CD4-positive, alpha-beta T cell treated with Interleukin-21 for 1 hour (primary cell): ENCODE results near the gene NCDN.

Experiments used
- DNase-seq: peaks from one replicate; pipeline ENCODE4 v3.0.0-alpha.2; 2020

The NCDN gene

GRCh38 chr1:35557611-35558373, at the start of gene NCDN:
Gene NCDN (plus strand): TSS chr1:35557799. CDS start chr1:35558191, 392 bp downstream.
- DNase-seq: peak; percentile 95

DNA sequence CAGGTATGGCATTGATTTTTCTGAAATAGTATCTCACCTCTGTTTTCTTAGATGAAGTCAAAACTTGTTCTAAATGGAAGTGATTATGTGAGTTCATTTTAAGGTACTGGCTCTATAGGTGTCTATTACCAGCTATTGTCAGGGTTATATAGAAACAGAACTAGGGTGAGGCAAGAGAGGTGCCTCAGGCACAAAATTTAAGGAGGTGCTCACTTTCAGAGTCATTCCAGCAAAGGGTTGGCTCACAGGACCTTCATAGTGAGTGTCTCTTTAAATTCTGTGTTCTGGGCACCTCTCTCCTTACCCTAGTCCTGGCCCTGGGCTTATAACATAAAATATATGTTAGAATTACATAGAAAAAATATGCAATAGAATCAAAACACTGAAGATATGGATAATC, 49.7 kb upstream of the NCDN start:
- no peak for DNase-seq

GRCh38 chr1:35509558-35509957, 48.0 kb upstream of the NCDN start:
- DNase-seq: no peak

- no peak for DNase-seq
Observed at GRCh38 chr1:35511305-35511704, 46.3 kb upstream of the NCDN start.

DNA sequence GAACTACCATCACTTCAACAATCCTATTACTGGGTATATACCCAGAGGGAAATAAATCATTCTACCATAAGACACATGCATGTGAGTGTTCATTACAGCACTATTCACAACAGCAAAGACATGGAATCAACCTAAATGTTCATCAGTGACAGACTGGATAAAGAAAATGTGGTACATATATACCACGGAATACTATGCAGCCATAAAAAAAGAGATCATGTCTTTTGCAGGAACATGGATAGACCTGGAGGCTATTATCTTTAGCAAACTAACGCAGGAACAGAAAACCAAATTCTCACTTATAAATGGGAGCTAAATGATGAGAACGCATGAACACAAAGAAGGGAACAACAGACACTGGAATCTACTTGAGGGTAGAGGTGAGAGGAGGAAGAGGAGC, 39.4 kb upstream of the NCDN start:
- DNase-seq: no peak

GRCh38 chr1:35519432-35519831, 38.2 kb upstream of the NCDN start:
- DNase-seq: no peak

DNA sequence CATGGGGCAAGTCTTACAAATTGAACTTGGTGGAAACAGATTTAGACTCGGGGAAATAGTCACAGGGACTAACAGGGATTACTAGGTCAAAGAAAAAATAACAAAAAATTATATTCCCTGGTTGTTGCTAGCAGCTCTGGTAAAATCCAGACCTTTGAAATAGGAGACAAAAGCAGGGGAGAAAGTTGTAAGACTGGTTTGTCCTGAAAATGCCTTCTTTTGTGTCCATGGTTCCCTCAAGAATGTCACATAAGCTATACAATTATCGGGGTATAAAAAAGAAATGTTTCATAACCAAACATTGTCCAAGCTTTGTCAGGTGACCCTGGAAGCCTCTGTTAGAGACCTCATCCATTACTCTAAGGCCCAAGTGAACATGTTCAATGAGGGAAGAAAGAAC, 33.5 kb upstream of the NCDN start:
- no peak for DNase-seq

GRCh38 chr1:35530168-35530567, 27.4 kb upstream of the NCDN start:
- no peak for DNase-seq

- DNase-seq: no peak
Observed at GRCh38 chr1:35530946-35531345, 26.7 kb upstream of the NCDN start.

GRCh38 chr1:35531368-35531767, 26.2 kb upstream of the NCDN start:
- no peak for DNase-seq

DNA sequence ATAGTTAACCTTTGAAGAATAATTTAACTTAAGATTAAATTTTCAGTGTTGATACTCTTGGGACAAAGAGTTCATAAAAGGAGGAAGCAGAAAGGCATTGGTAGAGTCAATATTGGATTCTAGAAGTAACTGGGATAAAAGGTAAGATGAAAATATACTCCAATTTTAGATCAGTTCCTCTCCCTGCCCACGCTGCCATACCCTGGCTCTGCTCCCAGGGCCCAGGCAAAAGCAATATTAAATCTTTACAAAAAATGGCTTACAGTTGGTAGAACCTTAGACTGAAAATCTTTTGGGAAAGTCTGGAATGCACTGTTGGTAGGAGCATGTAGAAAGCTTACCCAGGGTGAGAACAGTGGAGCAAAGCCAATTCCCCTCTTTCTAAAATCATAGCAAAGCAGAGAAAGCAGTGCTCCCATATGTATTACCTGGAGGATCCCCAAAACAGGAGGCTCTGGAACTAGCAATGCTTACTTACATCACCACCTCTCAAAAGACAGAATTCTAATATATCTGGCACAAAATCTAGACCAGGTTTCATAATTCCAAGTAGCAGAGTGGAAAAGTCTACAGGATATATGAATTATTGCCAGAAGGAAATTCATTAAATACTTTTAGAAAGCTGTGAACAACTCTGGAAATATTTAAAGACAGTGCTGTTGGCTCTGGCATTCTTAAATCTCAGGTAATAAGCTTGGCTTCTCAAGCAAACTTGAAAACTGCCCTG, 24.9 kb upstream of the NCDN start:
- DNase-seq: no peak

DNA sequence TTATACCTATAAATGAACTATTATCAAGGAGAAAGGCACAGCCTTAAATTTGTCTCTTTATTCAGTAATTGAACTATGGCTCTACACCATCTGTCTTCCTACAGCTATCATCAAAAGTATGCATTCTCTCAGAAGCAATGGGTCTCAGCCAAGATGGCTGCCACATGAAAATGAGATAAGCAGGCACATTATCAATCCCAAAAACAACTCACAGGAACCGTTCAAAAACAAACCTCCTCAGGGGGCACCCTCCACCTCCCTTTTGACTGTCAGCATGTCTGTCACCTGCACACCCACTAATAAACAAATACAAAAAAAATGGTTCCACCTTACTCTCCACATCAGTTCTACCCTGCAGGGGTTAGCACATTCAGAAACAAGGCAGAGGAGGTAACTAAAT, 24.0 kb upstream of the NCDN start:
- no peak for DNase-seq

DNA sequence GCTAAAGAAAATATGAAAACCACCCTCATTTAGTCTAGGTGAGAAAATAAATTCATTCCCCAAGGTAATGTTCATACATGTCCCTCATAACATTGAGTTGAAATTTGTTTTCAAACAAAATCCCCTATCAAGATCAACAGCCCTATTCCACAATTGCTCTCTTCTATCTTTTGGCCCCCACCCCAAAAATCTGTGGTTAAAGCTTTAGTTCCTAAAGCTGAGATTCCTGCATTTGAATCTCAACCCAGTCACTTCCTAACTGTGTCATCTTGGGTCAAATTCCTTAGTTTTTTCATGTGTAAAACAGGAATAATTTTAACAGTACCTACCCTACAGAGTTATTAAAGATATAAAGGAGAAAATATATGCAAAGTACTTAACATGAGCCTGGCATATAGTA, 22.4 kb upstream of the NCDN start:
- no peak for DNase-seq

- no peak for DNase-seq
Observed at GRCh38 chr1:35536556-35537162, 20.9 kb upstream of the NCDN start.

DNA sequence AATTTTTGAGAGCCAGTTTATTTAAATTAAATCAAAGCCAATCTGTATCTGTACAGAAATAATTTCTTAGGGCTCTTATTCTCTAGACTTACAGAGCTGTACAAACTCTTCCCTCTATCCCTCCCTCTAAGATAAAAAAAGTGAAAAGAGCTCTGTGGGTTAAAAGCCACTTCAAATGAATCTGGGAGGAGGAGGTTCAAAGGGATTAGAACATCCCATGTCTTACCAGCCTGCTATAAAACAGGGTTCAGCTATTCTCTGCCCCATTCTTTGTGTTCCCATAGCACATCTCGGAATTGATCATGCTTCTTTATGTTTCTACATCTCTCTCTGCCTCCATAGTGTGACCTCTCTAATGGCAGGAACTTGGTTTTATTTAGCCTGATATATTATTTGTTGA, 19.8 kb upstream of the NCDN start:
- DNase-seq: no peak

DNA sequence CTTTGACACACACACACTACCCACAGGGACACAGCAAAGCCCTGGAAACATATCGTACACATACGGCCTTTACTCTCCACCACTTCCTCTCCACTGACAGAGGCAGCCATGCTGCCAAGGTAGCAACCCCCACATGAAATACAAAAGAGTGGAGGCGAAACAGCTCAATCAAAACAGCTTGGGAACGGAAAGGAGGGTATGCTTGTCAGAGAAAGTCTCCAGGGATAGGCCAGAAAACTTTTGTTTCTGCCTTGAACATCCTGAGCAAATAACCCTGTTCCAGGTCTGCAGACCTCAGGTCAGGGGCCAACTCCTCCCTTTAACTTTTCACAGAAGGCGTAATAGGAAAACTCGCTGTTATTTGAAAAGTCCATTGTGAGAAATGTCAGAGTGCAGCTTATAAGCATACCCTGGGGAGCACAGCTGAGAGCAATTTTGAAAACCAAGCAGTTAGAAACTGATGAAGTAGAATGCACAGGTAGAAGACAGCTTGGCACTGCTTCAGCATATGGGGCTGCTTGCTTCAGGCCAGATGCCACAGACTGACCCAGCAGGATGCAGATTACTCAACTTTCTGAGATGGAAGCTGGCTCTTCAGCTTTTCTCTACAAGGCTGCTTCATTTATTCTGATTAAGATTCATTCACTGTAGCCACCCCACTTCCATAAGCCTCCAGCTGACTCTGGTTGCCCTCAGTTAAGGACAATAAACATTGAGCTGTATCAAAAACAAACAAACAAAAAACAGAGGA, 18.4 kb upstream of the NCDN start:
- peak; percentile 53 for DNase-seq

DNA sequence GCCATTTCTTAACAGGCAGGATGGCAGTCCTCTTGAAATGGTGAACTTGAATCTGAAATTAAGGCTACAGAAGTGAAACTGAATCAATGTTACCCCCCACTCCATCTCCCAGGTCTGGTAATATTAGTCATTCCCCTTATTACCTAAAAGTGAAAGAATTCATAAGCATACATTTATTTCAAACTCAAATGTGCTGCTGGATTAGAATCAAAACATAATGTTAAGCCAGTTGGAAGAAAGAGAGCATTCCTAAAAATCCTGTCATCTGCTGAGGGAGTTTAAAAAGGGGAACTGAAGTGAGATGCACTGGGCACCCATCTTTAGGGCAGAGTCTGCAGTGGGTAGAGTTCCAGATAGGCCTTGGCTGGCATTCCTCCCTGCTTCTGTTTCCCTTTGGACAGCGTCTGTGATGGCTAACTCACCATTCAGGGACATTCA, 17.8 kb upstream of the NCDN start:
- DNase-seq: no peak

- DNase-seq: peak; percentile 74
Observed at GRCh38 chr1:35544976-35545375, 12.6 kb upstream of the NCDN start.

DNA sequence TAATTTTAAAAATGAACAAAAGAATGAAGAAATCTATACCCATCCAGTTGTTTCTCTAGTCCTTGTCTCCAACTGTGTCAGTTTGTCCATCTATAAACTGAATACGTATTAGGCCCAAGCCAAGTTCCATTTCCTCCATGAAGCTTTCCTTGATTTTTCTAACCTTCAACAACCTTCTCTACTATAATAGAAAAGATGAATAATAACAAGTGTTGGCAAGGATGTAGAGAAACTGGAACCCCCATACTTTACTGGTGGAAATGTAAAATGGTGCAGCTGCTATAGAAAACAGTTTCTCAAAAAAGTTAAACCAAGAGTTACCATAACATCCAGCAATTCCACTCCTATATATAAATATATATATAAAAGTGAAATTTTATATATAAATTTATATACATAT, 11.0 kb upstream of the NCDN start:
- no peak for DNase-seq

DNA sequence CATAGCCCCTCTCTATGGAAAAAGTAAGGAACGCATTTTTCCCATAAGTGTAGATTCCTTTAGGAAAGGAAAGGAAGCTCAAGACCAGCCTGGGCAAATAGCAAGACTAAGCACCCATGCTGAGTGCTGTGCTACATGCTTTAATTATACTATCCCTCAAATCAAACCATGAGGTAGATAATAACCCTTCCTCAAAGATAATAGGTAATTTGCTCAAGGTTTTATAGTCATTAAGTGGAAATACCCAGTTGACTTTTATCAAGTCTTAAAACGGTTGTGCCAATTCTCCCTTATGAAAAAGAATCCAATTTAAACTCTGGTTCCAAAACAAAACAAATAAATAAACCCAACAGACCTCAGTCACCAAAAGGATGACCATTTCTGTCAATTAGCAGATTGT, 3.7 kb upstream of the NCDN start:
- DNase-seq: no peak

DNA sequence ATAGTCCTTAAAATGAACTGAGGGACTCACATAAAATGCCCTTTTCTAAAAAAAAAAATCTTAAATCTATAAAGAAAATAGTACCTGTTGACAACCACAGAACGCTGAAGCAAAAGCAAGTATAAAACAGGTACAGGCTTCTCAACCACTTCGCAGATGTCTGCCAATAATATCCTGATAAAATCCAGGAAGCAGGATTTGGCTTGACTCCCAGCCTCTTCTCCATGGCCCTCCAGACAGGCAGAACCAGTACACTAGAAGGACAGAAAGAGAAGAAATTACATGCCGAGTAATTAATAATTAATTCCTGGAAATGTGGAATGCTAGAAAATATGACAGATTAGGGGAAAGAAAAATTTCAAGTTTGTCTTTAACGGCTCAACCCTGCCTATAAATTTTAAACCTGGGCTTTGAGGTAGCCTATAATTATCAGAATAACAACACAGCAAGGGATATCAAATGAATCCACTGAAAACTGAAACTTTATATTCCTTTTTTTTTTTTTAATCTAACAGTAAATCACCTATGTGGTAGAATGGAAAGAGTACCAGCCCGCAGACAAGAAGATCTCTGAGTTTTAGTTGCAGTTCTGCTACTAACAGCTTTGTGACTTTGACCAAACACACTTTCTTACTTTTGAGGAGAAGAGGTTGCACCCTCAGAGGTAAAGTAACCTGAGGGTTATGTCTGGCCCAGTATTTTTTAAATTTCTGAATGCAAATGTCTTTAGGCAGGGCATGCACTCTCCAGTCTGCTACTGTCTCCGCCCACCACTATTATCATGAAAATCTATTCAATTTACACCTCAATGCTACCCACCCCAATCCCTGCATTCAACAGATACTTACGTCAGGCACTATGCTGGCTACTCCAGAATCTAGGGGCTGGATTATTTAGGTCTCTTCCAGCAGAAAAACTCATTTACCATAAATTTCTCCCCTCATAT, 3.1 kb upstream of the NCDN start:
- DNase-seq: no peak

- no peak for DNase-seq
Observed at GRCh38 chr1:35555212-35555584, 2.4 kb upstream of the NCDN start.
